Measurements from ENCODE around the gene KLHL17.

Gene KLHL17

GRCh38 chr1:952603-953002 lies 7.8 kb upstream of the KLHL17 start:
- H3K27me3 ChIP-seq (ENCODE audit: insufficient read depth, poor library complexity, severe bottlenecking): no peaks in the 10 kb centered on the region
- DNase-seq (ENCODE audit: low spot score) (no peak), ATAC-seq (ENCODE audit: low read depth) (no peak)
- H3K4me1 ChIP-seq (ENCODE audit: insufficient read depth, poor library complexity, severe bottlenecking): peaks cover under 1% of the 10 kb centered on the region
- no peak overlapping the region for H3K27ac ChIP-seq (ENCODE audit: poor library complexity, severe bottlenecking)
- TF ChIP-seq CTCF (IDR thresholded peaks at IDR 0.05; ENCODE audit: poor library complexity, severe bottlenecking): no peak
- no peaks in the 10 kb centered on the region for H3K9me3 ChIP-seq (ENCODE audit: severe bottlenecking)
- H3K4me3 ChIP-seq (ENCODE audit: severe bottlenecking): no peak overlapping the region
- peaks cover 83% of the 10 kb centered on the region for H3K36me3 ChIP-seq (ENCODE audit: low read depth)

GRCh38 chr1:953524-954320 lies 6.7 kb upstream of the KLHL17 start:
- no peaks in the 10 kb centered on the region for H3K9me3 ChIP-seq (ENCODE audit: severe bottlenecking)
- peaks cover 7% of the 10 kb centered on the region for H3K4me1 ChIP-seq (ENCODE audit: insufficient read depth, poor library complexity, severe bottlenecking)
- H3K4me3 ChIP-seq (ENCODE audit: severe bottlenecking): no peak overlapping the region
- H3K27me3 ChIP-seq (ENCODE audit: insufficient read depth, poor library complexity, severe bottlenecking): no peaks in the 10 kb centered on the region
- TF ChIP-seq CTCF (IDR thresholded peaks at IDR 0.05; ENCODE audit: poor library complexity, severe bottlenecking): no peak
- DNase-seq (ENCODE audit: low spot score): no peak
- no peak for ATAC-seq (ENCODE audit: low read depth)
- no peak overlapping the region for H3K27ac ChIP-seq (ENCODE audit: poor library complexity, severe bottlenecking)
- peaks cover 74% of the 10 kb centered on the region for H3K36me3 ChIP-seq (ENCODE audit: low read depth)

GRCh38 chr1:954927-955326 lies 5.5 kb upstream of the KLHL17 start:
- Histone ChIP-seq H3K4me3 (ENCODE audit: severe bottlenecking) (no peak overlapping the region), H3K4me1 (ENCODE audit: insufficient read depth, poor library complexity, severe bottlenecking) (peaks cover 7% of the 10 kb centered on the region), H3K36me3 (ENCODE audit: low read depth) (peaks cover 63% of the 10 kb centered on the region), H3K9me3 (ENCODE audit: severe bottlenecking) (no peaks in the 10 kb centered on the region), H3K27me3 (ENCODE audit: insufficient read depth, poor library complexity, severe bottlenecking) (no peaks in the 10 kb centered on the region), H3K27ac (ENCODE audit: poor library complexity, severe bottlenecking) (no peak overlapping the region)
- DNase-seq (ENCODE audit: low spot score): no peak
- TF ChIP-seq CTCF (IDR thresholded peaks at IDR 0.05; ENCODE audit: poor library complexity, severe bottlenecking): no peak
- no peak for ATAC-seq (ENCODE audit: low read depth)

- no peaks in the 10 kb centered on the region for H3K27me3 ChIP-seq (ENCODE audit: insufficient read depth, poor library complexity, severe bottlenecking)
- DNase-seq (ENCODE audit: low spot score): no peak
- H3K9me3 ChIP-seq (ENCODE audit: severe bottlenecking): no peaks in the 10 kb centered on the region
- TF ChIP-seq CTCF (IDR thresholded peaks at IDR 0.05; ENCODE audit: poor library complexity, severe bottlenecking): no peak
- H3K27ac ChIP-seq (ENCODE audit: poor library complexity, severe bottlenecking): no peak overlapping the region
- H3K4me1 ChIP-seq (ENCODE audit: insufficient read depth, poor library complexity, severe bottlenecking): peaks cover 7% of the 10 kb centered on the region
- peaks cover 58% of the 10 kb centered on the region for H3K36me3 ChIP-seq (ENCODE audit: low read depth)
- ATAC-seq (ENCODE audit: low read depth): no peak
- no peak overlapping the region for H3K4me3 ChIP-seq (ENCODE audit: severe bottlenecking)
Measured at GRCh38 chr1:955474-955873, 4.9 kb upstream of the KLHL17 start.

GRCh38 chr1:956636-957035 lies 3.7 kb upstream of the KLHL17 start:
- H3K9me3 ChIP-seq (ENCODE audit: severe bottlenecking): no peaks in the 10 kb centered on the region
- no peak for DNase-seq (ENCODE audit: low spot score)
- H3K27me3 ChIP-seq (ENCODE audit: insufficient read depth, poor library complexity, severe bottlenecking): no peaks in the 10 kb centered on the region
- ATAC-seq (ENCODE audit: low read depth): no peak
- peaks cover 46% of the 10 kb centered on the region for H3K36me3 ChIP-seq (ENCODE audit: low read depth)
- H3K27ac ChIP-seq (ENCODE audit: poor library complexity, severe bottlenecking): no peak overlapping the region
- no peak overlapping the region for H3K4me3 ChIP-seq (ENCODE audit: severe bottlenecking)
- peaks cover 7% of the 10 kb centered on the region for H3K4me1 ChIP-seq (ENCODE audit: insufficient read depth, poor library complexity, severe bottlenecking)
- no peak for TF ChIP-seq CTCF (IDR thresholded peaks at IDR 0.05; ENCODE audit: poor library complexity, severe bottlenecking)

Data from RWPE2 (cell line).